Activated CD4-positive, CD25-positive, alpha-beta regulatory T cell (primary cell): ENCODE data around the gene TMCC2.
A peak's percentile ranks its signal among the peaks of the same experiment; 100 is the strongest.

Source experiments
- DNase-seq, 4 experiments: peaks; one replicate each; lab custom pipeline; 2025; lab: John Stamatoyannopoulos, UW

The TMCC2 gene

DNA sequence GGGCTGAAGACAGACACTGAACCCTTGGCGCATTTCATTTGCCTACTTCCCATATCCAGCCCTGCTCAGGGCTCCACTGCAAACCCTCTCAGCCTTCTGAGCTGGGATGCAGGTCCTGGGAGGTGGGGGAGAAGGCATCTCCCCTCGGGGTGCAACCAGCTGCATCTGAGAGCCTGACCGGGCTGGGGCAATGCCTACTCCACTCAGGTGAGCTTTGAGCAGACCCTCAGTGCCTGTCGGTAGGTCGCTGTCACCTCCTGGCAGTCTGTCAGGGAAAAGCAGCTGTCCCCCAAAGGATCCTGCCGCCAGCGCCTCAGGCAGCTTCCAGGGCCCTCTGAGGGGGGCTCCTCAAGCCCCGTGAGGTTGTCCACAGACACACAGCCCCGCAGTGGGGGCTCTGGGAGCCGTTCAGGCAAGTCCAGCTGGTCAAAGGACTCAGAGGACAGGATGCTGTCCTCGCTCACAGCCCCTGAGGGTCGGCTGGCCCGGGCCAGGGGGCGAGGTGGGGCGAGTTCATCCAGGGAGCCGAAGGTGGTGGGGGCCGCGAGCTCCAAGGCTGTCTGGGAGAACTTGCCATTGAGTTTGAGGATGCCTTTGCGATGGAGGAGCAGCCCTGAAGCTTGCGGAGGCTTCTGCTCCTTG is 75.6 kb downstream of the TMCC2 start:
- DNase-seq, result no peak

DNA sequence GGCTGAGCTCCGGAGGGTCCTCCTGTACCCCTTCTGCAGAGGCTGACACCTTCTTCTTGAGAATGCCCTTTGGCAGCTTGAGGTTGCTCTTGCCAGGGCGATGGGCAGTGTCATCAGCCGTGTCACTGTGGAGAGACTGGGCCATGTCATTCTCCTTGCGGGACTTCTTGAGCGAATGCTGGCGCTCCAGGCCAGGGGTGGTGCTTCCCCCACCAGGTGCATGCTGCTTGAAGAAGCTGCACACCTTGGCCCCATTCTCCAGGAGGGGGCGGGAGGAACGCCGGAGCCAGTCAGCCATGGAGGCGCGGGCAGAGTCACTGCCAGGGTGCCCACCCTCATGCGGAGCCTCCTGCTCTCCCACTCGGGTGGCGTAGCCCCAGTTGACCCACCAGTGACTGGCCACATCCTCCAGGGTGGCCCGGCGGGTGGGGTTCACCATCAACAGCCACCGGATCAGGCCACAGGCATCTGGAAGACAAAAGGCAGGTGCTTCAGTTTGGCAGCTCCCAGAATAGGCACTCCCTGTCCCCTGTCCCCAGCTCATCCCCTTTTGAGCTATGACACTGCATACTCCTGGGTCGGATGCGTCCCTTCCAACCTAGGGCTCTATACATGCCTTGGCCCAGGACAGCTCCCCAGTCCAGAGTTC is 76.4 kb downstream of the TMCC2 start:
- DNase-seq, result no peak

DNA sequence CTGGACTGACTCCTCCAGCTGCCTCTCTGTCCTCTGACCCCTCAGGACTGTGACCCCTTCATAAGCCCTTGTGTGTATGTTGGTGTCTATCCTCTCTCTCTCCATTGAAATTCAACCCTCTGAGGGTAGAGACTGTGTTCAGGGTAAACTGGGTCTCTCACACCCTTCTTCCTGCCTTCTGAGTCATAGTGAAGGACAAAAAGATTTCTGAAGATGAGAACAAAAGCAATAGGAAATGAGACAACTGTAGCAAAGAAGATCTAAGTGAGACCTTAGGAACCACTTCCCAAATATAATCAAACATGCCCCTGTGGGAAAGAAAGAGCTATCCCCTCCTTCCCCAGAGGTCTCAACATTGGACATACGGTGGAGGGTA is 76.9 kb downstream of the TMCC2 start:
- no peak for DNase-seq

DNA sequence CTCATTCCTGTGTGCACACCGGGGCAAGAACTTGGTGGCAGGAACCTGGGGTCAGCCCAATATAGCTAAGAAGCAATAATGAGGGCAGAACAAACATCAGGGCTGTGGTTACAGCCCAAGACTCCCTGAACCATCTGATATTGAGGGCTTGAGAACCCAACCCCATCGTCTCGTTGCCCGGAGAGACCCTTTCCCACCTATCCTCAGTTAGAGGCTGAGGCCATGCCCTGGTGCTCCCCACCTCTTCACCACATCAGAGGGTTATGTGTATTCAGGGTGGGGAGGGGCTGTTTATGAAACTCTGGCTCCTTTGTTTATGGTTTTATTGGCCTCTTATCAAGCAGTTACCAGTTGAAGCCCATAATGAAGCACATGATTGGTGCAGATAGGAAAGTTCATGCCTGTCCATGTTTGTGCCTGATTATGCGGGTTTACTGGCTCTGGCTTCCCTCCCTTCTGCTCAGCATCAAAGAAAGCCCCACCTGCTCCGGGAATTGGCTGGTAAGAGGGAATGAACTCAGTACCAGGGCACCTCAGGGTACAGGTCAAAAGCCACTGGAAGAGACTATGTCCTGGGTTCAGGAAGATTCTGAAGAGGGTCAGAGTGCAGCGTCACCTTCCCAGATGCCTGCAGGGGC is 79.3 kb downstream of the TMCC2 start:
- DNase-seq, result no peak

DNA sequence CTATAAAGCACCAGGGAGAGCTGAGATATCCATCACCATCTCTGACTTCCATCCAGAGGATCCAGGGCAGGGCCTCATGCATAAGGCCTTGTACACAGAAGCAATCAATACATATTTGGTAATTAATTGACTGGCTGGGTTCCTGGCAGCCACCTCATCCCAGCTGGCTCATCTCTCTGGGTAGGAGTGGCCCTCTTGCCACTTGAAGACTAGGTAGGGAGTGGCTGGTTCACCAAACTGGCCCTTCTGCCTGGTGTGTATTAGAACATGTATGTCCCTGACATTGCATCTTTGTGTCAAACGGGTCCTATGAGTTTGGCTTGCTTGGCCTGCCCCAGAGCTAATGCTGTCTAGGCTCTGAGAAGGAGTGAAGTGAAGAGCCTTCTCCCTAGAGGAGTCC is 82.0 kb downstream of the TMCC2 start:
- DNase-seq, result no peak

DNA sequence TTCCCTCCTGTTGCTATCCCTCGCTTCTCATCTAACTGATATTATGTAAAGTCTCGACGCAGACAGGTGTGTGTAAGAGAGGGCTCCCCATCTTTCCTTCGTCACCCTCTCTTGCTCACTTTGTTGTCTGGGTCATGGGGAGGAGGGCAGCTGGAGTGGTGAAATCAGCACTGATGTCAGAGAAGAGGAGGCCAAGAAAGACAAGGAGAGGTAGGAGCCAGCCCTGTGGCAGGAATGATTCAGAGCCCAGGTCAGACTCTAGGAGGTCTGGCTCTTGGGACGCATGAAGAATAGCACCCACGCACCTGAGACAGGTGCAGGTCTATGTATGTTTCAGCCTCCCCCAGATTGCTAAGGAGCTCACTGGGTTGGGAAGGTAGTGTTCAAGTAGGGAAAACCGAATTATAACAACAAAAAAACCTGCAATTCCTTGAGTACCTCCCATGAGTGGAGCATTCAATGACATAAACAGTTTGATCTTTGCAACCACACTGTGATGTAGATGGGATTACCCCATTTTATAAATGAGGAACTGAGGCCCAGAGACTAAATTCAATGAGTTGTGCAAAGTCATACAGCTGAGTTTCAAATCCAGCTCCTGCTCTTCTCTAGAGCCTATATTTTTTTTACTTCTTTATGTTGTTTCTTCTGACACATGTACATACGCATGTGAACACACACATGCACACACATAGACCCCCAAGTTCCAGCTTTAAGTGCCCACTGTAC is 83.4 kb downstream of the TMCC2 start:
- no peak for DNase-seq

DNA sequence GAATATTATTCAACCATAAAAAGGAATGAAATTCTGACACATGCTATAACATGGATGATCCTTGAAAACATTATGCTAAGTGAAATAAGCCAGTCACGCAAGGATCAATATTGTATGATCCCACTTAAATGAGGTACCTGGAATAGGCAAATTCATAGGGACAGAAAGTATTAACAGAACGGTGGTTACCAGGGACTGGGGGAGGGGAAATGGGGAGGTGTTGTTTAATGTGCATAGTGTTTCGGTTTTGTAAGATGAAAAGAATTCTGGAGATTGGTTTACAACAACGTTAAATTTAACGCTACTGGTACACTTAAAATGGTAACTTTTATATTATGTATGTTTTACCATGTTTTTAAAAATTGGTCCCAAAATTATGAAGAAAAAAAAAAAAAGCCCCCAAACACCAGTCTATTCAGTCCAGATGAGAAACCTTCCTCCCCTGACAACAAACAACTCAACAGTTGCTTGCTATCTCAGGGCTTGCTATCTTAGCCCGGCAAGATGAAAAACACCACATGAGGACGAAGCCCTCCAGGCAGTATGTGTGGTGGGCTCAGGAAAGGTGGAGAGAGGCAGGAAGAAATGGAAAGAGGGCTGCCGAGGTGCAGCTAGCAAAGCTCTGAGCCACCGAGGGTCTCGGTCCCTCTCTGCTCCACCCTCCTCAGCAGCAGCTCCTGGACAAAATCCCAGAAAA is 85.3 kb downstream of the TMCC2 start:
- no peak for DNase-seq

DNA sequence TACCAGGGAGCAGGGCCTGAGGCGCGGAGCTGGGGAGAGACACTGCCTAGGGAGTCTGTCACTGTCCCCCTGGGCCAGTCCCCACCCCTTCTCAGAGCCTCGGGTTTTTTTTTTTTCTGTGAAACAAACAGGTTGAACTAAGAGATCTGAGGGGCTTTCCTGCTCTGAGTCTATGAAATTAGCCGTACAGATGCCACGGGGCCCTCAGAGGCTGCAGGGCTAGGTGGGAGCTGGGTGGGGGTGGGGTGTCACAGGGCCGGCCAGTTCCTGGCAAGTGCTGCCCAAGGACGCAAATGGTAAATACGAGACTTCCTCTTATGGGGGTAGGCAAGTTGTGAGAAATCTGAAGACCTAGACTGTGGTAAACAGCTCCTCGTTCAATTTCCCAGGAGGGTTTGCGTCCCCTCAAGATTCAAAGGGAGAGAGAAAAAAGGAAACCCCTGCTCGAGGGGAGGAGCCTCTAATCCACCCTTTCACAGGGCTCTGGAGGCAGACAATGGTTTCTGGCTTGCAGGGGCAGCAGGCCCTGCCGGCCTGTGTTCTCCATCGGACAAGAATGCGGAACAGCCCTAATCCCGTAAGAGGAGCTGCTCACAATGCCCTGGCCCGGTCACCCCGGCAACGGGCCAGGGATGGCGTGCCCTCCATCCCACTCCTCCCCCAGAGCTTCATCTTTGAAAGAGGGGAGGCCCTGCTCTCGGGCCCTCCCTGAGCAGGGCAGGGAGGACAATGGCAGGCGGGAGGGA is 86.0 kb downstream of the TMCC2 start:
- peak in 2 of 4 experiments; percentile 7 to 20 for DNase-seq

DNA sequence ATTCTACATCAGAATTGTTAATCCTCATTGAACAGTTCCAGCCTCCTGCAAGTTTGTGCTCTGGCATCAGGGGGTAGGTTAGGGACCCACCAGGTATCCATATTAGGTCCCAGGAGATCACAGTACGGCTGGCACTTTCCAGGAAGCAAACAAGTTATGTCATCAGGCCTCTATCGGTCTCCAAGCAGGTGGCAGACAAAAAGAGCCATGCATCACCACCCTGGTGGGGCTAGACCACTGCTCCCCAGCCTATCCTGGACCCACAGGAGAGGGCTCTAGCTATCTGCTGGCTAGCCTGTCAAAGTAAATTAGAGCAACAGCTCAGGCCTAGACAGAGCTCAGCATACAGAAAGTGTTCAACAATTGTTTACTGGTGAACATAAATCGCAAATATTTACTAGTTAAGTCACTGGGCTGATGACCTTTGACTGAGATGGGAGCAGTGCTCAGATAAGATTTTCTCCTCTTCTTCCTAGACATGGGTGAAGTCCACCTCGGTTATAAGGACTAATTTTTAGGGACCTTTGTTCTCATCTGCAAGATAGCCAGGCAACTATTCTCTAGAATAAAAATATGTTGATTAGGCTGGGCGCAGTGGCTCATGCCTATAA is 87.4 kb downstream of the TMCC2 start:
- DNase-seq, result no peak

DNA sequence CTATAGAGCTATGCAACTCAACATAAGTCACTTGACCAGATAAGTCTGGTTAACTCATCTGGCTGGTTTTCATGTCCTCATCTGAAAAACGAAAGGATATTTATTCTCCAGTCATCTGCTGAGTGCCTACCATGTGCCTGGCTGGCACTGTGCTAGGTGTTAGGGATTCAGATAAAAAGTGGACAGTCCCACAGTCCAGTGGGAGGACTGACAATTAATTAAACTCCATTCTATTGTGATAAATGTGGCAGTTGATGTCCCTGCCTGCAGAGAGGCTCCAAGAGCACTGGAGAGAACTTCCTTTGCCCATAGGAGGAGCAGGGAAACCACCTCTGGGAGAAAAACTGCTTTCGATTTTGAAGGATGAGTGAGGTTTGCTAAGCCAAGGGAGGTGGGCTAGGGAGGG is 88.4 kb downstream of the TMCC2 start:
- DNase-seq, result no peak

DNA sequence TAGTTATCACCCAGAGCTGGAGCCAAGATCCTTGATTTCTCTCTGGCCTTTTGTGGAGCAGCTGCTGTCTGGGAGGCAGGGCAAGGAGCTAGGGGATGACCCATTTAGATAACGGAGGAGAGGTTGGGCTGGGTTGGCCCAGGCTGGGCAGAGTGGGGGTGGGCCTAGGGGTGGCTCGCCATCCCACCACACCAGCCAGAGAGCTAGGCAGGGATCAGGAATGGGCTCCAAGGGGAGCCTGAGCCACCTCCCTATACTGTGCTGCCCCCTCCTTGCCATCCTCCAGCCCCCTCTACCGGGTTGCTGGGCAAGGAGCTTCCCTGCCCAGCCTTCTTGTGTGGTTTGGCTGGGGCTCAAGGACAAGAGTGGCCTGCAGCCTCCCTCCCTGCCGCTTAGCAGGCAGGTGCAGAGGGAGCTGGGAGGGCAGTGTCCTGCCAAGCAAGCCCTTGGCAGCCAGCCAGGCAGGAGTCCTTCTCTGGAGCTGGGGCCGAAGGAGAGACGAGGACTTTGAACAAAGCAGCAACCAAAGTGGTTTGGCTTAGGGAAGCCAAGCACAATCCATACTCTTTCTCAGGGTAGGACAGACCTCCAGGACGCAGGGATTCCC is 89.7 kb downstream of the TMCC2 start:
- no peak for DNase-seq

DNA sequence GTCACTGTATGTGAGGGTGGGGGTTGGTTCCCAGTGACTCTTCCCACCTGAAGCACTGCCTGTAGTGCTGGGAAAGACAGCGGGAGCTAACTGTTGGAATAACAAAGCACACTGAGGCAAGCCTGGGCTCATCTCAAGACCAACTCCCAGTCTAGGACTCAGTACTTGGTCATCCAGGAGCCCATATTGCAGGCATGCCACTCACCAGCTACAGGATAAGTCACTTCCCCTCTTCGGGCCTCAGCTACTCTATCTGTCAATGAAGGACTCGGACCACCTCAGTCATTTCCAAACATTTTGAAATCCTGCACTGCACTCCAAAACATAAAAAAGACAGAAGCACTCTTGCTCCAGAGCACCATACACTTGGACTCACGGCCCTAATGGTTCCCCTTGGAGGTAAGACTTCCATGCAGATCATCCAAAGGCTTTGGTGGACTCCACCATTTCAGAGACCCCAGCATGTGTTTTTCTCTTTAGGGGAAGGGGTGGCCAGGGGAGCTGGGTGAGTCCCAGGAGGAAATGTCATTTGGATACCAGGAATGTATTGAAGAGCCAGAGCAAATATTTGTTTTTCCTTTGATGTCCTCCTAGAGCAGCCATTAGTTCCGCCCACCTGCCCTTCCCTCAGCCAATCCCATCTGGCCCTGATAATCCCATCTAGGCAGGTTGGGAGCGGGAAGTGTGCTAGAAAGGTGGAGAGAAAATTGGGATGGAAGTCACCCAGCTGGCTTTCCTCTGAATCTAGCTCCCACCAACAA is 90.7 kb downstream of the TMCC2 start:
- no peak for DNase-seq

DNA sequence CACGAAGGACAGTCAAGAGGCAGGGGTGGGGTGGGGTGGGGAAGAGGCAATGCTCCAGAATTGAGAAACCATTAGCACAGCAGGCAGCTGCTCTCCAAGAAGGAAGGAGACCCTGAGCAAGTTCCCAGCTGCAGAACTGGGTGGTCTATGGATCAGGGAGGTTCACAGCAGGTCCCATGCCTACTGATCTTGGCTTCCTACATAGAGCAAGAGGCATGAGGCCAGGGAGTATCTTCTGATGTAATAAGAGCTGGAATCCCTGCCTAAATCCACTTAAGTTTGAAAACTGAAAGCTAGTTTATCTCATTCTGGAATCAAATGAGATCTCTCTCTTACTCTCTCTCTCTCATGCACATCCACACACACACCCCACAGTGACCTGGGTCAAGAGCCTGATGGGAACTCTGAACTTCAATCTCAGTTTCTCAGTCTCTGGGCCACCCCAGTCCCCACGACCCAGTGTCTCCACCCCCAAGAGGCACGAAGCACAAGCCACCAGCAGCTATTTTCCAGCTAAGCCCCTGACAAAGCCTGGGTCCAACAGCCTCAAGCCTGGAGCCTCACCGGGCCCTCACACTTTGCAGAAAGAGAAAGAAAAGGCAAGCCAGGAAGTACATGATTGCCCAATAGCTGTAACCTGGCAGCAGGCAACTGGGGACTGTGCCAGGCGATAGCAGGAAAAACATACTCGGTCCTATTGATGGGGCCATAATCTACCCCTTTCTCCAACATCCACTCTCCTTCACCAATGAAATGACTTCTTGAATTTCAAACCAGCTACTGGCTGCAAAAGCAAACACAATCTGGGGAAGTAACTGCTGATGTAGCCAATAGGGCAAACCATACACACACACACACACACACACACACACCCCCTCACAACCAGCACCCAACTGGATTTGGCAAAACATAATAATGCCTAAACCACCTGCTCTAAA is 91.6 kb downstream of the TMCC2 start:
- no peak for DNase-seq

DNA sequence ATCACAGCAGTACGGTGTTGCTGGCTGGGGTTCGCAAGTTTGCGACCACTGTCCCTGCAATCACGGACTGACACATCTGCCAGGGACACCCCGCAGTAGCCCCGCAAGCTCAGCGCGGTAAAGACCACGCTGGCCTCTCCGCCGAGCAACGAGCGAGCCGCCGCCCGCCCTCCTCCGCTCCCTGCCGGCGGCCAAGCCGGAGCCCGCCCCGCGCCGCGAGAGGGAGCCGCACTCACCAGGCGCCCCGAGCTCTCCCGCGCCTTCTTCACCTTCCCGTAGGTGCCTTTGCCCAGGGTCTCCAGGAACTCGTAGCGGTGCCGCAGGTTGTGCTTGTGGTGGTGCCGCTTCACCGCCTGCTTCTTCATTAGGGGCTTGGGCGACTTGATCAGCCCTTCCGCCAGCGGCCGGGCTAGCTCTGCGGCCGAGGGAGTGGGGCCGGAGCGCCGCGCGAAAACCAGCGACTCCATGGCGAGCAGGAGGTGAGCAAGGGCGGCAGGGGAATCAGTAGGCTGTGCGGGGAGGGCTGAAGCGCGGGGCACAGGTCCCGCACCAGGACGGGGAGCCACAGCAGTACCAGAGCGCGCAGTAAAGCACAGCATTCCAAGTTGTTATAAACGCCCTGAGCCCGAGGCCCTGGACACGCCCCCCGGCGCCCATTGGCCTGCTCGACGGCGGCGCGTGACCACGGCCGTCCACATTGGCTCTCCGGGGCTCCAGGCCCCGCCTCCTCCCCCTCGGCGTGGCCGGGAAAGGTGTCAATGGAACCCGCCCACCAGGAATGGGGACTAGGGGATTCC is 93.6 kb downstream of the TMCC2 start, which contains the start of gene NUAK2:
NUAK2 (minus strand) TSS at position 584 of the 797 bp plus-strand sequence; CDS start at position 467, 117 bp downstream.
- peak; percentile 52 to 78 (median 62) for DNase-seq

DNA sequence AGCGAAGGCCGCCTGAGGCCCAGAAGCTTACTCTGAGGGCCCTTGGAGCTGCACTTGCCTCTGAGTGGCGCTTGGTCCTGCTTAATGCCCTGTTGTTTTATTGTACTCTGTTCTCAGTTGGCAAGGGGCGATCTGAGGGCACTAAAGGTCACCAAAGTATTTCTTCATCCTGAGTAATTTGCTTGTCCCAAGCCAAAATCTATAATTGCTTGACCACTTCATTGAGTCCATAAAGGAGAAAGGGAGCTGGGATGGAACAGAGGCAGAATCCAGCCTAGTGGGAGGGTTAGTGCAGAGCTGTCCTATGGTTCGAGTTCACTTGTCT is 94.2 kb downstream of the TMCC2 start:
- no peak for DNase-seq
